SK-N-SH treated with all-trans-retinoic acid at 6 μM for 48 hours (cell line): ENCODE data around the gene HOXC13.

Experiments
- ATAC-seq: fragments of 200-7000 bp; cut with Tn5 transposase; 3 replicates; pipeline ENCODE4 v1.9.1; 2020; ENCODE audit warnings: mild to moderate bottlenecking, moderate library complexity
- ARNTL ChIP-seq: fragments of 450-650 bp; formaldehyde crosslinking; IDR thresholded peaks from 2 replicates; pipeline ENCODE4 v1.5.0; 2020; ENCODE audit warnings: low read depth, mild to moderate bottlenecking, moderate library complexity, borderline replicate concordance
- BACH2 ChIP-seq: fragments of 250-450 bp; sonication (Bioruptor Pico); IDR thresholded peaks from 2 replicates; pipeline ENCODE4 v1.9.0; 2021; ENCODE audit warnings: mild to moderate bottlenecking, borderline replicate concordance
- CREB5 ChIP-seq: fragments of 250-450 bp; sonication (Bioruptor Pico); IDR thresholded peaks from 2 replicates; pipeline ENCODE4 v1.5.1; 2020; ENCODE audit warnings: low read depth, mild to moderate bottlenecking, moderate library complexity
- CSDC2 ChIP-seq: fragments of 250-450 bp; sonication (Bioruptor Pico); IDR thresholded peaks from 2 replicates; pipeline ENCODE4 v1.5.0; 2020; ENCODE audit warnings: mild to moderate bottlenecking, moderate library complexity
- CSRNP3 ChIP-seq: fragments of 250-450 bp; sonication (Bioruptor Pico); IDR thresholded peaks from 2 replicates; pipeline ENCODE4 v1.5.1; 2021; ENCODE audit warnings: mild to moderate bottlenecking, moderate library complexity
- GLIS3 ChIP-seq: fragments of 250-450 bp; sonication (Bioruptor Pico); IDR thresholded peaks from 2 replicates; pipeline ENCODE4 v1.5.0; 2020; ENCODE audit warnings: mild to moderate bottlenecking, moderate library complexity
- ISL1 ChIP-seq: fragments of 250-450 bp; sonication (Bioruptor Pico); IDR thresholded peaks from 2 replicates; pipeline ENCODE4 v2.1.2; 2022; ENCODE audit warnings: mild to moderate bottlenecking, moderate library complexity
- OSR1 ChIP-seq: fragments of 250-450 bp; sonication (Bioruptor Pico); IDR thresholded peaks from 2 replicates; pipeline ENCODE4 v1.8.0; 2022; ENCODE audit warnings: moderate library complexity, mild to moderate bottlenecking, inconsistent platforms
- PATZ1 ChIP-seq: fragments of 250-450 bp; sonication (Bioruptor Pico); IDR thresholded peaks from 2 replicates; pipeline ENCODE4 v1.8.0; 2020; ENCODE audit warnings: mild to moderate bottlenecking, moderate library complexity, borderline replicate concordance
- POU6F1 ChIP-seq: fragments of 250-450 bp; sonication (Bioruptor Pico); IDR thresholded peaks from 2 replicates; pipeline ENCODE4 v1.8.0; 2021; ENCODE audit warnings: low read depth, mild to moderate bottlenecking, moderate library complexity, borderline replicate concordance
- PPARA ChIP-seq: fragments of 250-450 bp; sonication (Bioruptor Pico); IDR thresholded peaks from 2 replicates; pipeline ENCODE4 v1.5.0; 2020; ENCODE audit warnings: mild to moderate bottlenecking, borderline replicate concordance
- RARB ChIP-seq: fragments of 250-450 bp; sonication (Bioruptor Pico); IDR thresholded peaks from 2 replicates; pipeline ENCODE4 v1.8.0; 2021; ENCODE audit warnings: mild to moderate bottlenecking, moderate library complexity
- SNAI2 ChIP-seq: fragments of 250-450 bp; sonication (Bioruptor Pico); IDR thresholded peaks from 2 replicates; pipeline ENCODE4 v1.5.0; 2020; ENCODE audit warnings: mild to moderate bottlenecking, moderate library complexity
- TCF4 ChIP-seq: fragments of 250-450 bp; sonication (Bioruptor Pico); IDR thresholded peaks from 2 replicates; pipeline ENCODE4 v1.8.0; 2021; ENCODE audit warnings: mild to moderate bottlenecking, moderate library complexity, borderline replicate concordance
- TOX ChIP-seq: fragments of 250-450 bp; sonication (Bioruptor Pico); IDR thresholded peaks from 2 replicates; pipeline ENCODE4 v1.8.0; 2021; ENCODE audit warnings: mild to moderate bottlenecking, moderate library complexity, borderline replicate concordance
- TSHZ2 ChIP-seq: fragments of 250-450 bp; sonication (Bioruptor Pico); IDR thresholded peaks from 2 replicates; pipeline ENCODE4 v1.5.0; 2020; ENCODE audit warnings: mild to moderate bottlenecking, moderate library complexity
- ZC3H10 ChIP-seq: fragments of 250-450 bp; sonication (Bioruptor Pico); IDR thresholded peaks from 2 replicates; pipeline ENCODE4 v1.5.1; 2021; ENCODE audit warnings: mild to moderate bottlenecking, moderate library complexity
- ZFP3 ChIP-seq: fragments of 250-450 bp; sonication (Bioruptor Pico); IDR thresholded peaks from 2 replicates; pipeline ENCODE4 v1.5.0; 2020; ENCODE audit warnings: mild to moderate bottlenecking, moderate library complexity
- ZFP30 ChIP-seq: fragments of 450-650 bp; formaldehyde crosslinking; IDR thresholded peaks from 2 replicates; pipeline ENCODE4 v1.5.0; 2022; ENCODE audit warnings: mild to moderate bottlenecking, moderate library complexity
- ZNF565 ChIP-seq: fragments of 450-650 bp; formaldehyde crosslinking; conservative IDR thresholded peaks from 2 replicates; pipeline ENCODE4 v1.5.0; 2020; ENCODE audit warnings: low read depth, mild to moderate bottlenecking, moderate library complexity
- ZNF8 ChIP-seq: fragments of 450-650 bp; formaldehyde crosslinking; IDR thresholded peaks from 2 replicates; pipeline ENCODE4 v1.5.0; 2020; ENCODE audit warnings: mild to moderate bottlenecking, moderate library complexity

Gene HOXC13

GRCh38 chr12:53940443-53941014, 1.9 kb downstream of the HOXC13 start (continued):
- TF ChIP-seq CREB5 (CRISPR knock-in tag) (no peak), TCF4 (CRISPR knock-in tag) (no peak), ZFP30 (CRISPR knock-in tag) (no peak), CSDC2 (CRISPR knock-in tag) (no peak), ARNTL (CRISPR knock-in tag) (no peak), GLIS3 (no peak), ZNF8 (CRISPR knock-in tag) (no peak), SNAI2 (no peak), PPARA (CRISPR knock-in tag) (no peak), OSR1 (no peak), ZNF565 (CRISPR knock-in tag) (no peak)
- TF ChIP-seq, all 23 proteins: peak for 0

GRCh38 chr12:53941187-53941586, 2.6 kb downstream of the HOXC13 start:
- TF ChIP-seq RARB (CRISPR knock-in tag) (no peak), BACH2 (CRISPR knock-in tag) (no peak)
- TF ChIP-seq, all 23 proteins: peak for 0
- no peak for ATAC-seq

GRCh38 chr12:53941750-53942149, 3.1 kb downstream of the HOXC13 start:
- TF ChIP-seq CSRNP3 (CRISPR knock-in tag) (no peak), TCF4 (CRISPR knock-in tag) (no peak), TSHZ2 (CRISPR knock-in tag) (no peak), ZNF8 (CRISPR knock-in tag) (no peak), ISL1 (CRISPR knock-in tag) (no peak), PATZ1 (CRISPR knock-in tag) (no peak), OSR1 (no peak), ZC3H10 (no peak), ZNF565 (CRISPR knock-in tag) (no peak)
- ATAC-seq = no peak

- no peak for ATAC-seq
- TF ChIP-seq ZC3H10 (no peak), ZFP3 (CRISPR knock-in tag) (no peak), ARNTL (CRISPR knock-in tag) (no peak), ZFP30 (CRISPR knock-in tag) (no peak), PPARA (CRISPR knock-in tag) (no peak), CREB5 (CRISPR knock-in tag) (no peak), CSRNP3 (CRISPR knock-in tag) (no peak), PATZ1 (CRISPR knock-in tag) (no peak), POU6F1 (CRISPR knock-in tag) (no peak), TOX (no peak)
Observed at GRCh38 chr12:53942467-53942997, 3.9 kb downstream of the HOXC13 start.
